C4-2B (cell line): Measurements from ENCODE around the gene SLC17A5.
A peak's percentile ranks its signal among the peaks of the same experiment; 100 is the strongest.
"Not testable (repeated sequence)": the region's sequence is repeated elsewhere in the genome, so short reads cannot be mapped to it uniquely, and the experiment has no call there.

Experiments
- H3K27ac ChIP-seq: fragments of 450-650 bp; 2 replicates; pipeline ENCODE4 v1.5.1; 2017
- ZFX ChIP-seq: fragments of 450-650 bp; IDR thresholded peaks from 2 replicates; pipeline ENCODE4 v1.6.1; 2017
- TF ChIP-seq, protein P1 (sequence below): fragments of 450-650 bp; conservative IDR thresholded peaks from 2 replicates; pipeline ENCODE4 v1.5.1; 2017; ENCODE audit warnings: mild to moderate bottlenecking

Gene SLC17A5

DNA sequence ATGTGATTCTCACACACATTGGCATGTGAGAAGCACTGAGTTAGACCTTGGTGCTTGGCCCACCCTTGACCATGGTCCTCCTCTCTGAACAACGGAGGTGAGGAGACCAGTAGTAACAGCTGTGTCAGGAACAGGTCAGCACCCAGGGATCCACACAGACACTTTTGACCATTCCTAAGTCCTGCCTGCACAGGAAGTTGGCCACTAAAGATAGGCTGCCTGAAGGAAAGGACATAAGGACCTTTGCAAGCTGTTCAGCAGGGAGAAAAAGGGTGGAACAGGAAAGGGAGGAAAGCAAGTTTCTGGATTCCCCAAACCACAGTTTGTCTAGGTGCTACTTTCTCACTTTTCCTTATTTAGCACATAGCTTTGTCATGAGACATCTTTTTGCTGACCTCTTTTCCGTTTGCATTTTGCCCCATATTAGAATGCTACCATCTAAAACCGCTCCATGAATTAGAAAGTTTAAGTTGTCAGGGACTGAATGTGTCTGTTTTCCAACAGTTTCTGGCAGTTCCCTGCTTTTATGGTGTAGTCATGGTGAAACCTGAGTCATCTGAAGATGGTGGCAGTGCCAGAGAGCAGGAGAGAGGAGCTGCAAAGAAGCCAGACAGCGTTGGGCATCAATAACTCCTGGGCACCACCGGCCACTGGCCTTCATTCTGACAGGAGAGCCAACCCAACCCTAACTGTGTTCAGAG is 41.1 kb upstream of the SLC17A5 start:
- TF ChIP-seq, protein P1, sequence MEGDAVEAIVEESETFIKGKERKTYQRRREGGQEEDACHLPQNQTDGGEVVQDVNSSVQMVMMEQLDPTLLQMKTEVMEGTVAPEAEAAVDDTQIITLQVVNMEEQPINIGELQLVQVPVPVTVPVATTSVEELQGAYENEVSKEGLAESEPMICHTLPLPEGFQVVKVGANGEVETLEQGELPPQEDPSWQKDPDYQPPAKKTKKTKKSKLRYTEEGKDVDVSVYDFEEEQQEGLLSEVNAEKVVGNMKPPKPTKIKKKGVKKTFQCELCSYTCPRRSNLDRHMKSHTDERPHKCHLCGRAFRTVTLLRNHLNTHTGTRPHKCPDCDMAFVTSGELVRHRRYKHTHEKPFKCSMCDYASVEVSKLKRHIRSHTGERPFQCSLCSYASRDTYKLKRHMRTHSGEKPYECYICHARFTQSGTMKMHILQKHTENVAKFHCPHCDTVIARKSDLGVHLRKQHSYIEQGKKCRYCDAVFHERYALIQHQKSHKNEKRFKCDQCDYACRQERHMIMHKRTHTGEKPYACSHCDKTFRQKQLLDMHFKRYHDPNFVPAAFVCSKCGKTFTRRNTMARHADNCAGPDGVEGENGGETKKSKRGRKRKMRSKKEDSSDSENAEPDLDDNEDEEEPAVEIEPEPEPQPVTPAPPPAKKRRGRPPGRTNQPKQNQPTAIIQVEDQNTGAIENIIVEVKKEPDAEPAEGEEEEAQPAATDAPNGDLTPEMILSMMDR, result no peak
- TF ChIP-seq ZFX, result no peak
- H3K27ac ChIP-seq, result no peak overlapping the region

DNA sequence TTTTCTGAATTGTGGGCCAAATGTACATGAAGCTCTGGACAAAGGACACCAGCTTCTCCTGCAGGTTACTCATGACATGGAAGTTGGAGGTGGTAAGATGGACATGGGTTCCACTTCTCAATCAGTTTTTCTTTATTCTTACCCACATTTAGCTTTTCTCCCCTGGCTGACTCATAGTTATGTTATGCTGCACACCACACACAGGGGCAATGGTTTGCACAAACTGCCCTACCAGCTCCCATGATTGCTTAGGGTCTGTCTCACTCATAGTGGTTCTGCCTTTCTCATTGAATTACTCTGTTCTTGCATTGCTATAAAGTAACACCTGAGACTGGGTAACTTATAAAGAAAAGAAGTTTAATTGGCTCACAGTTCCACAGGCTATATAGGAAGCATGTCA is 37.7 kb upstream of the SLC17A5 start:
- no peak for TF ChIP-seq ZFX
- no peak overlapping the region for H3K27ac ChIP-seq

DNA sequence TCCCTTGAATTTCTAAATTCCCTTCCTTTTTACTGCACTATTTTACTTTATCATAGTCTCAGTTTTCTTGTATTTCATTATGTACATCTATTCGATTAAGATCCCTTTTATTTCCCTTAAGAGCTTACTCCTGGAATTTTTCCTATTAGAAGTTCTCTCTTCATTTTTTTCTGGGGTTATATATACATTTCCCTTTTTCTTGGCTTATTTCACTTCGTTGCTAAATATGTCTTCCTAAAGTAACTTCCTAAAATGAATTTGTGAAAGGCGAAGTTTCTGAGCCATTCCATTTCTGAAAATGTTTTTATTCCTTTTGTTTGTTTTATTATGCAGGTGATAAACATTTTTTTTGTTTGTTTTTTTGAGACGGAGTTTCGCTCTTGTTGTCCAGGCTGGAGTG is 36.3 kb upstream of the SLC17A5 start:
- H3K27ac ChIP-seq, result no peak overlapping the region
- no peak for TF ChIP-seq ZFX
- TF ChIP-seq, protein P1, result no peak

DNA sequence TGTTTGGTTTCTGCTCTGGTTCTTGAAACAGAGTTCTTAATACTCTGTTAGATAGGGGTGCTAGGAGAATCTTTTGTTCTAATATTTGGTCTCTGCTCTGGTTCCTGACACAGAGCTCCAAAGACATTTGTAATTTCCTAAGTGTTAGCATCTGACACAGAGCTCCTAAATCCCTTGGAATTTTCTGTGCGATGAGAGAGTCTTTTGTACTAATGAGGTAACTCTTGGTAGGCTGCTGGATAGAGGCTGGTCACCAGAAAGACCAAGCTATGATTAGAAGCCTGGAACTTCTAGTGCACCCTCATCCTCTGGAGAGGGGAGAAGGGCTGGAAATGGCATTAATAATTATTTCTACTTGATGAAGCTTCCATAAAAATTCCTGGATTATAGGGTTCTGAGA is 34.6 kb upstream of the SLC17A5 start:
- no peak overlapping the region for H3K27ac ChIP-seq
- no peak for TF ChIP-seq ZFX
- TF ChIP-seq, protein P1, result no peak

DNA sequence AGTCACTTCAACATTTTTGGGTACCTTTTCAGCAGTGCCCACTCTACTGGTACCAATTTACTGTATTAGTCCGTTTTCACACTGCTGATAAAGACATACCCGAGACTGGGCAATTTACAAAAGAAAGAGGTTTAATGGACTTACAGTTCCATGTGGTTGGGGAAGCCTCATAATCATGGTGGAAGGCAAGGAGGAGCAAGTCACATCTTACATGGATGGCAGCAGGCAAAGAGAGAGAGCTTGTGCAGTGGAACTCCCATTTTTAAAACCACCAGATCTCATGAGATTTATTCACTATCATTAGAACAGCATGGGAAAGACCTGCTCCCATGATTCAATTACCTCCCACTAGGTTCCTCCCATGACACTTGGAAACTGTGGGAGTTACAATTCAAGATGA is 29.8 kb upstream of the SLC17A5 start:
- H3K27ac ChIP-seq, result not testable (repeated sequence)

DNA sequence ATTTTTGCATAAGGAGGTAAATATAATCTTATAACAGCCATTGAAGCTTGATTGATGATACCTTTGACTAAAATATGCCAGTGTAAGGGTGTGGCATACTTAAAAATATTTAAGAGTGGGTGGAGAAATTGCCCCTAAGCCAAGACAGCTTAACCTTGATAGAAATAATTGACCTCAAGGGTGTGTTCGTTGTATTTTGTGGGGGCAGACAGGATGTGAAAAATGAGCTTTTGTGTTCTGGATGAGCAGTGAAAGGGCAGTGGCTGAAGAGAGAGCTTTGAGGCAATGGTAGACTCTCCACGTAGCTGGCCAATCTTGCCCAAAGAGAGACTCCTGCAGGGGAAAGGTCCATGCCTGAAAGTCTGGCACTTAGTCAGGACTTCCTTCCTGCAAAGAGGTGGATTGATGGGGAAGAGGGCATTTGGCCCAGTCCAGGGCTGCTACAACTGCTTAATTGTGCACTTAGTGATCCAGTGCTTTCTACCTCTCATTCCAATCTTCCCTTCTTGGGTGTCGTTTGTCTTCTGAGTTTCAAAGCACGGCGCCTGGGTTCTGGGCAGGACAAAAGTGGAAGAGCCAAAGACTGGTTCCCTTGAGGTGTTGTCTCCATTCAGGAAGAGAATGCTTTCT is 26.6 kb upstream of the SLC17A5 start:
- H3K27ac ChIP-seq, result no peak overlapping the region

DNA sequence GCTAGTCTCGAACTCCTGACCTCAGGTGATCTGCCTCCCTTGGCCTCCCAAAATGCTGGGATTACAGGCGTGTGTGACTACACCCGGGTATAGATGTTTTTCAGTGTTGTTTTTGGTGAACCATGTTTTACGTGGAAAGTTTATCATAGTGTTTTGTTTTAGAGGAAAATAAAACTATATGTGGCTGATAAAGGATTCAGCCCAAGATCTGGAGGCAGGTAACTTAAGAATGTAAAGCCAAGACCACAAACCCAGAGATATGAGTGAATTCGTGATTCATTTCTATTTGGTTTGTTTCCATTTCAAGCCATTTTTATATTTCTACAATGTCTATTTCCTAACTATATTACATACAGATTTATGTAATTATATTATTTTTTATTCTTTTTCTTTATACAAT is 26.1 kb upstream of the SLC17A5 start:
- H3K27ac ChIP-seq, result not testable (repeated sequence)

More for the DNA sequence above, 26.6 kb upstream of the SLC17A5 start:
- TF ChIP-seq, protein P1, result no peak
- TF ChIP-seq ZFX, result no peak

DNA sequence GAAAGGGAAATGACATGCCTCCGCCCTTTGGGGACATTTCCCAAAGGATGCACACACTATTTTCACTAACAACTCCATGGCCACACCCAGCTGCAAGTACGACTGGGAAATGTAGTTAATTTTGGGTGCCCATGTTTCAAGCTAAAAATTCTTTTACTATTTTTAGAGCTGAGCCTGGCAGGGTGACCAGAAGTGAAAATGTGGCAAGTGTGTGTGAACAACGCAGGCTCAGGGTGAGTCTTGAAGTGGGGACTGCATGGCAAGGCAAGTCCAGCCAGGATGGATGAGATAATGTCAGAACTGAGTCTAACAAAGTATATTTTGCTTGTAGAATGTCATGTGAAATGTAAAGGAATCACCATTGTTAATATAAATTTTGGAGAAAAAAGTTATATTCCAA is 25.2 kb upstream of the SLC17A5 start:
- no peak for TF ChIP-seq ZFX
- TF ChIP-seq, protein P1, result no peak
- H3K27ac ChIP-seq, result no peak overlapping the region

DNA sequence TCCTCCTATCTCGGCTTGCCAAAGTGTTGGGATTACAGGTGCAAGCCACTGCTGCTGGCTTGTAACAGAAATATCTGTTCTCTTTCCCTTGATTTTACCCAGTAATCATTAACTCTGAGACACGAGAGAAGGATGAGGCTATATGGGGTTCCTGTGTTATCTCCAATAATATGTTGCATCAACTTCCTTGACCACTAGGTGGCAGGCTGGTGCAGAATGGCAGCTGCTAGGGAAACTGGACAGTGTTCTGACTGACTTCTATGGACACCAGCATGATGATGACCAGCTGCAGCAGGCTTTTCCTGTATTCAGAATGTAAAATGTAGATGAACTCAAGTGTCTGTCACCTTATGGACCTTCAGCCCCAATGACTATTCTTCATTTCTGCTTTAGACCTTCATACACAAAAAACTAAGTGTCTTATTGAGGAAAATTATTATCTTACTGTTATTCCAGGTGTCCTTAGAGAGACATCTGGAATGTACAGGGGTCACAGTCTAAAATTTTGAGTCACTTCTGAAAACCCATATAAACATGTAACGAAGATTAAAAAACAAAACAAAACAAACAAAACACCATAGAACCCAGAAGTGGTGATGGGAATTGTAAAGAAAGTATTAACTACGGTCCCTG is 21.8 kb upstream of the SLC17A5 start:
- TF ChIP-seq ZFX, result no peak
- TF ChIP-seq, protein P1, result peak; percentile 88
- H3K27ac ChIP-seq, result no peak overlapping the region
